ENCODE measurements around the gene PARVA. TPM values are rescaled to one million over a fixed set of nuclear protein-coding genes. Genes with fewer than 3 reads are reported as not detected.

PARVA gene
- polyA plus RNA-seq, 3 donors, result not detected

GRCh38 chr11:12454782-12455181 lies 77.4 kb downstream of the PARVA start:
- H3K9me3 ChIP-seq (replicated peaks in 1 of 2; ENCODE audit: control insufficient read depth in 1 of 2, insufficient read depth in 1 of 2, low read length in 2 of 2), result no peaks in the 10 kb centered on the region
- intact Hi-C loops (cut with micrococcal nuclease), result no loop called here
- Mint-ChIP-seq H3K9me3 (peaks cover 0 to 2% (median 0%) of the 10 kb centered on the region in 7 donors), H3K4me1 (no peaks in the 10 kb centered on the region), H3K36me3 (no peaks in the 10 kb centered on the region), H3K4me3 (no peak overlapping the region), H3K27me3 (ENCODE audit: low read depth in 3 of 3) (peaks cover 5 to 9% (median 6%) of the 10 kb centered on the region in 3 donors), H3K27ac (no peak overlapping the region)
- H3K4me3 ChIP-seq (replicated peaks in 1 of 3; ENCODE audit: low read depth in 2 of 3, low read length in 3 of 3), result no peak overlapping the region
- no peaks in the 10 kb centered on the region for H3K79me2 ChIP-seq (ENCODE audit: insufficient read depth, low read length)
- H3K4me2 ChIP-seq (replicated peaks; ENCODE audit: extremely low read depth, low read length, poor library complexity, severe bottlenecking), result no peak overlapping the region
- H3K27me3 ChIP-seq (ENCODE audit: control insufficient read depth in 2 of 2, insufficient read depth in 2 of 2, low read length in 2 of 2), result no peaks in the 10 kb centered on the region
- H3K4me1 ChIP-seq (ENCODE audit: control insufficient read depth in 1 of 2, insufficient read depth in 2 of 2, low read length in 2 of 2), result no peaks in the 10 kb centered on the region
- H3K36me3 ChIP-seq (replicated peaks in 1 of 2; ENCODE audit: control insufficient read depth in 1 of 2, insufficient read depth in 2 of 2, low read length in 2 of 2), result no peaks in the 10 kb centered on the region
- no peaks in the 10 kb centered on the region for H4K20me1 ChIP-seq (ENCODE audit: insufficient read depth, low read length)
- H3K27ac ChIP-seq (ENCODE audit: low read depth in 1 of 2, low read length in 2 of 2), result no peak overlapping the region
- TF ChIP-seq CTCF (IDR thresholded peaks at IDR 0.05), result no peak
- DNase-seq, result no peak
- H2AFZ ChIP-seq (ENCODE audit: insufficient read depth, low read depth, low read length, poor library complexity, severe bottlenecking), result no peak overlapping the region
- H3K9ac ChIP-seq (ENCODE audit: insufficient read depth, low read length, poor library complexity, severe bottlenecking), result no peak overlapping the region

GRCh38 chr11:12455938-12456337 lies 78.6 kb downstream of the PARVA start:
- Histone ChIP-seq H3K4me2 (replicated peaks; ENCODE audit: extremely low read depth, low read length, poor library complexity, severe bottlenecking) (no peak overlapping the region), H3K27ac (ENCODE audit: low read depth in 1 of 2, low read length in 2 of 2) (no peak overlapping the region), H2AFZ (ENCODE audit: insufficient read depth, low read depth, low read length, poor library complexity, severe bottlenecking) (no peak overlapping the region), H3K36me3 (replicated peaks in 1 of 2; ENCODE audit: control insufficient read depth in 1 of 2, insufficient read depth in 2 of 2, low read length in 2 of 2) (no peaks in the 10 kb centered on the region), H3K79me2 (ENCODE audit: insufficient read depth, low read length) (no peaks in the 10 kb centered on the region), H3K27me3 (ENCODE audit: control insufficient read depth in 2 of 2, insufficient read depth in 2 of 2, low read length in 2 of 2) (no peaks in the 10 kb centered on the region), H3K9ac (ENCODE audit: insufficient read depth, low read length, poor library complexity, severe bottlenecking) (no peak overlapping the region), H3K4me1 (ENCODE audit: control insufficient read depth in 1 of 2, insufficient read depth in 2 of 2, low read length in 2 of 2) (no peaks in the 10 kb centered on the region), H3K4me3 (replicated peaks in 1 of 3; ENCODE audit: low read depth in 2 of 3, low read length in 3 of 3) (no peak overlapping the region), H4K20me1 (ENCODE audit: insufficient read depth, low read length) (no peaks in the 10 kb centered on the region), H3K9me3 (replicated peaks in 1 of 2; ENCODE audit: control insufficient read depth in 1 of 2, insufficient read depth in 1 of 2, low read length in 2 of 2) (no peaks in the 10 kb centered on the region)
- no peak for DNase-seq
- WGBS (ENCODE audit: insufficient coverage), result no CpG with 5 or more reads among the region's 4 CpGs
- Mint-ChIP-seq H3K4me3 (no peak overlapping the region), H3K9me3 (peaks cover 0 to 2% (median 0%) of the 10 kb centered on the region in 7 donors), H3K27me3 (ENCODE audit: low read depth in 3 of 3) (peaks cover 5 to 11% (median 6%) of the 10 kb centered on the region in 3 donors), H3K4me1 (no peaks in the 10 kb centered on the region), H3K36me3 (no peaks in the 10 kb centered on the region), H3K27ac (no peak overlapping the region)
- no peak for TF ChIP-seq CTCF (IDR thresholded peaks at IDR 0.05)
- intact Hi-C loops (cut with micrococcal nuclease), result no loop called here
